Thyroid gland (tissue), 4 donors: ENCODE measurements around the gene ADCY3. TPM values are rescaled to one million over a fixed set of nuclear protein-coding genes. Genes with fewer than 3 reads are reported as not detected.

Source experiments
- DNase-seq, 2 donors: peaks; one replicate each; pipeline ENCODE4 v3.0.0-alpha.2; 2019
- H3K27ac ChIP-seq, 3 donors: fragments of 200-600 bp; sonication (generic); 1 replicate in 2 of 3; 2 replicates in 1 of 3; pipeline ENCODE4 v1.5.1; 2016 to 2019; ENCODE audit warnings: mild to moderate bottlenecking in 1 of 3, moderate library complexity in 1 of 3
- H3K27me3 ChIP-seq: fragments of 200-600 bp; sonication (generic); one replicate; pipeline ENCODE4 v1.5.1; 2019
- H3K36me3 ChIP-seq, 2 donors: fragments of 200-600 bp; sonication (generic); one replicate each; pipeline ENCODE4 v1.5.1; 2016 to 2019
- H3K4me1 ChIP-seq, 2 donors: fragments of 200-600 bp; sonication (generic); one replicate each; pipeline ENCODE4 v1.5.1; 2017 to 2019
- H3K4me3 ChIP-seq, 3 donors: fragments of 200-600 bp; sonication (generic); replicated peaks in 1 of 3; 1 replicate in 2 of 3; 2 replicates in 1 of 3; pipeline ENCODE4 v1.5.1; 2016; ENCODE audit warnings: mild to moderate bottlenecking in 1 of 3
- H3K9me3 ChIP-seq: fragments of 200-600 bp; sonication (generic); one replicate; pipeline ENCODE4 v1.5.1; 2017
- POLR2A ChIP-seq, 2 donors: fragments of 450-650 bp; IDR thresholded peaks; one replicate each; pipeline ENCODE4 v1.6.1; 2017; ENCODE audit warnings: antibody characterized with exemption in 2 of 2, mild to moderate bottlenecking in 2 of 2, moderate library complexity in 1 of 2
- WGBS, 2 donors: methylation state at CpG; one replicate each; pipeline ENCODE4 v1.1.5; 2017; 5-methylcytosine and 5-hydroxymethylcytosine counted together
- intact Hi-C: fragments of 100-400 bp; cut with DNase I; formaldehyde crosslinking; loops from one replicate; pipeline ENCODE4 v1.15.1; 2023
- total RNA-seq, 4 donors: library from RNA; depleted of rRNA; stranded (reverse); fragments of >200 nt; gene quantifications; one replicate each; pipeline ENCODE4 v1.2.3, GENCODE V29; 2016
- TF ChIP-seq, protein P1 (sequence below), 6 experiments: fragments of 200-600 bp in 3 of 6; fragments of 450-650 bp in 3 of 6; sonication (generic) in 3 of 6; IDR thresholded peaks; one replicate each; pipeline ENCODE4 v1.5.1; 2016 to 2019; ENCODE audit warnings: antibody characterized with exemption in 6 of 6, mild to moderate bottlenecking in 2 of 6, inconsistent platforms in 1 of 6, moderate library complexity in 1 of 6

The ADCY3 gene
- total RNA-seq, 4 donors from 2014 or later: 17.5 to 38.7 (median 29.2) TPM

DNA sequence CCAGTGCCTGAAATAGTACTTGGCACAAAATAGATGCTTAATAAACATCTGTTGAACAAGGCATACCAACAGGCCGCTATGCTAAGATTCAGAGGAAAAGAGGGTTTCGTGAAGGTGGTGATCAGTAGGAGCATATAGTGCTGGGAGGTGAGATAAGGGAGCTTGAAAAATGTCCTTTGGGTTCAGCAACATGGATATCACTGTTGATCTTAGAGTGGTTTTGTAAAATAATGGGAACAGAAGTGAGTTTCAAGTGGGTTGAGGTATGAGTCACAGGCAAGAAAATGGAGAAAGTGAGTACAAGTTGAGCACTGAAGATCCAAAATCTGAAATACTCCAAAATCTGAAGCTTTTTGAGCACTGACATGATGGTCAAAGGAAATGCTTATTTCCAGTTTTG is 122.4 kb downstream of the ADCY3 start:
- H3K4me3 ChIP-seq: no peak overlapping the region
- no peak for TF ChIP-seq POLR2A (IDR thresholded peaks at IDR 0.05)
- TF ChIP-seq, protein P1, sequence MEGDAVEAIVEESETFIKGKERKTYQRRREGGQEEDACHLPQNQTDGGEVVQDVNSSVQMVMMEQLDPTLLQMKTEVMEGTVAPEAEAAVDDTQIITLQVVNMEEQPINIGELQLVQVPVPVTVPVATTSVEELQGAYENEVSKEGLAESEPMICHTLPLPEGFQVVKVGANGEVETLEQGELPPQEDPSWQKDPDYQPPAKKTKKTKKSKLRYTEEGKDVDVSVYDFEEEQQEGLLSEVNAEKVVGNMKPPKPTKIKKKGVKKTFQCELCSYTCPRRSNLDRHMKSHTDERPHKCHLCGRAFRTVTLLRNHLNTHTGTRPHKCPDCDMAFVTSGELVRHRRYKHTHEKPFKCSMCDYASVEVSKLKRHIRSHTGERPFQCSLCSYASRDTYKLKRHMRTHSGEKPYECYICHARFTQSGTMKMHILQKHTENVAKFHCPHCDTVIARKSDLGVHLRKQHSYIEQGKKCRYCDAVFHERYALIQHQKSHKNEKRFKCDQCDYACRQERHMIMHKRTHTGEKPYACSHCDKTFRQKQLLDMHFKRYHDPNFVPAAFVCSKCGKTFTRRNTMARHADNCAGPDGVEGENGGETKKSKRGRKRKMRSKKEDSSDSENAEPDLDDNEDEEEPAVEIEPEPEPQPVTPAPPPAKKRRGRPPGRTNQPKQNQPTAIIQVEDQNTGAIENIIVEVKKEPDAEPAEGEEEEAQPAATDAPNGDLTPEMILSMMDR (IDR thresholded peaks at IDR 0.05): no peak
- H3K36me3 ChIP-seq: no peaks in the 10 kb centered on the region
- 99 to 100% methylated on average over 2 of the region's 2 CpGs for WGBS, 2 donors
- peaks cover 8% of the 10 kb centered on the region in 2 donors for H3K4me1 ChIP-seq
- no peaks in the 10 kb centered on the region for H3K9me3 ChIP-seq
- intact Hi-C loops: no loop called here
- no peak overlapping the region for H3K27ac ChIP-seq
- H3K27me3 ChIP-seq: no peaks in the 10 kb centered on the region
- DNase-seq: no peak

DNA sequence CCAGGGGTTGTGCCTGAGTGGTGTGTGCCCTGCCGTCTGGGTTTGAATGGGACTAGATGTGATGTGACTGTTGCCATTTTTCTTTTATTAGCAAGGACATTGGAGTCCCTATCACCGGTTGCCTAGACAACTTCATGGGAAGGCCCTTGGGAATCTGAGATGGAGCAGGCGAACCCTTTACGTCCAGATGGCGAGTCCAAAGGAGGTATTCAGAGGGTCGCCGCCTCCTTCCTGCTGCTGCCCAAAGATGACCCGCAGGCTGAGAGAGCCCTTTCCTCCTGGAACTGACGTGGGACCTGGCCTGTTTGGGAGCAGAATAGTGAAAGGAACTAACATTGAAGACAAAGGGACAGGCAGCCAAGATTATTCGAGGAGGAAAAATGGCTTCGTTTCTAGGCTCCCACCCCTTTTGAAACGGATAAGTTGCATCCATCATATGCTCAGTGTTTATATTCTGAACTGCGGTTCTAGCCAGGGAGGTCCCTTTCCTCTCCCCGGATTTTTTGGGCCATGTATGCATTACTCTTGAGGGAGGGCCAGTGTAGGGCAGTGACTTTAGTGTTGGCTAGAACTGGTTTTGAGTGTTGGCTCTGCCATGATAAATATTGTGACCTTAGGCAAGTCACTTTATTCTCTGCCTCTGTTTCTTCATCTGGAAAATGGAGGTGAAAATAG is 126.1 kb downstream of the ADCY3 start:
- H3K27ac ChIP-seq: peak overlapping the region in 1 of 3 donors; percentile 100
- H3K4me1 ChIP-seq: peaks cover 14% of the 10 kb centered on the region in 2 donors
- no peaks in the 10 kb centered on the region for H3K36me3 ChIP-seq
- H3K4me3 ChIP-seq: peak overlapping the region; percentile 31 to 78 (median 51)
- no peak for DNase-seq
- WGBS, 2 donors: 6 to 8% methylated on average over 13 to 14 of the region's 14 CpGs
- TF ChIP-seq, protein P1 (IDR thresholded peaks at IDR 0.05): no peak
- TF ChIP-seq POLR2A (IDR thresholded peaks at IDR 0.05): no peak
- intact Hi-C loops: no loop called here
- H3K27me3 ChIP-seq: no peaks in the 10 kb centered on the region
- no peaks in the 10 kb centered on the region for H3K9me3 ChIP-seq

DNA sequence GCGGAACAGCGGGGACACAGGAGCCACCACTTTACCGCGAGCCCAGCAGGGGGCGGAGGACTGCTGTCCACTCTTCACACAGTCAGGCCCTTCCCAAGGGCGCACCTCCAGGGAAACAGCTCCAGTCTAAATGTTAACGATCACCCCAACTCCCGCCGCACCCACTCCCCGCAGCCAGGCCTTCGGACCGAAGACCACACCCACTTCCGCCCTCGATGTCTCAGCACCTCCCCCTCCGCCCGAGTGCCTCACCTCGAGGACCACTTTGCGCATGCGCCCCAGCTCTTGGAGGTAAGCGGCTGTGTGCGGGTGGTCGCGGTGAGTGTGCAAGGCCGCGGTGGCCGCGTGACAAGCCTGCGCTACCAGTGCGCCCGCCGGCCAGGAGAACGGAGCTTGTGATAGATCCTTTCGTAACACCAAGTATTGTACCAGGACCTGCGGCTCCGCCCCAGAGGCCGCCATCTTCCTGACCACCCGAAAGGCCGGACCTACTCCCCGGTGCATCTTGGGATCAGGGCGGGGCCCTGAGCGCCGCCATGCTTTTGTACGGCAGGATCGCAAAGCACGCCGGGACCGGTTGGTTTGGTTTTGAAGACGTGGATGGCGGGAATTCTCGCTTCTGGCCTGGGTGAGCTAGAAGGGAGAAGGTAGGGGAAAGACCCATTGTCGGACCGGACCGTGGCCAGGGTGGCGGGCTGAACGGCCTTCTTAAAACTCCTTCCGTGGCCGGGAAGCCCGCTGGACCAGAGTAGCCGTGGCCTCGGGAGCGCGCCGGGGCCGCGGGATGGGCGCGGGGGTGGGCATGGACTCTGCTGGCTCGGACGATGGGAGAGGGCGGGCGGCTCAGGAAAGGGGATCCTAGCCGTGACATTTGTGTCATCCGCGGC is 126.9 kb downstream of the ADCY3 start, which contains the start of the genes CENPO and PTRHD1:
Gene CENPO (plus strand): TSS at position 552 of the 887 bp plus-strand sequence. CDS start 495 bp downstream, outside the sequence.
Gene PTRHD1 (minus strand): TSS at position 518 of the 887 bp plus-strand sequence. CDS start 14 bp downstream, at position 504.
- H3K27me3 ChIP-seq: no peaks in the 10 kb centered on the region
- no peaks in the 10 kb centered on the region for H3K36me3 ChIP-seq
- intact Hi-C loops: no loop called here
- H3K4me3 ChIP-seq: peak within 1 kb of the TSS; percentile 31 to 78 (median 51)
- H3K27ac ChIP-seq: peak within 1 kb of the TSS; percentile 94 to 100 (median 99)
- DNase-seq: peak; percentile 98
- TF ChIP-seq POLR2A (IDR thresholded peaks at IDR 0.05): peak in 1 of 2 donors; percentile 80
- TF ChIP-seq, protein P1 (IDR thresholded peaks at IDR 0.05): peak; percentile 24 to 69 (median 55)
- peaks cover 14% of the 10 kb centered on the region in 2 donors for H3K4me1 ChIP-seq
- H3K9me3 ChIP-seq: no peaks in the 10 kb centered on the region
- WGBS, 2 donors: 0 to 1% methylated on average over 37 to 72 of the region's 74 CpGs

DNA sequence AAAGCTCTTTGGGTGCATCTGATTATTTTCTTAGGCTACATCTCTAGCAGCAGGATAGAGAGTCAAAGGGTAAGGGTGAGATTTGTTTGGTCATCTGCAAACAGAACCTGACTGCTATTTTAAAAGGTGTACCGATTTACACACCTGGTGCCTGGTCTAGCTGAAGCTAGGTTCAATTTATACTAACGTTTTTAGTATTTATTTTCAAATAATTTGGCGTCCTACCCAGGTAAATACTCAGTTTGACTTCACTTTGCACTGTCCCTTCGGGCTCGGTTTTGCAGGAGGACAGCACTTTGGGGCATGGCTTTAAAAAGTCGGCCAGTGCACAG is 127.5 kb downstream of the ADCY3 start:
- Histone ChIP-seq H3K4me1 (peaks cover 14% of the 10 kb centered on the region in 2 donors), H3K36me3 (no peaks in the 10 kb centered on the region), H3K27me3 (no peaks in the 10 kb centered on the region), H3K4me3 (peak overlapping the region; percentile 31 to 78 (median 51)), H3K9me3 (no peaks in the 10 kb centered on the region), H3K27ac (peak overlapping the region; percentile 94 to 100 (median 99))
- no peak for TF ChIP-seq POLR2A (IDR thresholded peaks at IDR 0.05)
- TF ChIP-seq, protein P1 (IDR thresholded peaks at IDR 0.05): no peak
- DNase-seq: no peak
- WGBS, 2 donors: 3 to 6% methylated on average over 6 of the region's 6 CpGs
- intact Hi-C loops: no loop called here
